WERI-Rb-1 (cell line): ENCODE measurements around the gene ECI2.
"Not testable (repeated sequence)": the region's sequence is repeated elsewhere in the genome, so short reads cannot be mapped to it uniquely, and the experiment has no call there.

ENCODE experiments used
- DNase-seq: peaks from one replicate; pipeline ENCODE4 v3.0.0-alpha.2; 2020
- H3K27ac ChIP-seq: fragments of 250-450 bp; sonication (Bioruptor Pico); 2 replicates; pipeline ENCODE4 v1.5.1; 2020; ENCODE audit warnings: mild to moderate bottlenecking, moderate library complexity
- H3K27me3 ChIP-seq: fragments of 250-450 bp; sonication (Bioruptor Pico); 2 replicates; pipeline ENCODE4 v1.5.1; 2021; ENCODE audit warnings: mild to moderate bottlenecking, low read depth, moderate library complexity; ENCODE audit not compliant: insufficient read depth, severe bottlenecking
- H3K36me3 ChIP-seq: fragments of 250-450 bp; sonication (Bioruptor Pico); 2 replicates; pipeline ENCODE4 v1.5.1; 2020; ENCODE audit warnings: mild to moderate bottlenecking, moderate library complexity
- H3K4me3 ChIP-seq: 2 replicates; pipeline ENCODE4 v1.5.1; 2011; ENCODE audit warnings: low read depth, mild to moderate bottlenecking, control low read depth, low read length
- H3K9me3 ChIP-seq: fragments of 250-450 bp; sonication (Bioruptor Pico); 2 replicates; pipeline ENCODE4 v1.5.1; 2021; ENCODE audit warnings: mild to moderate bottlenecking, moderate library complexity; ENCODE audit not compliant: severe bottlenecking
- TF ChIP-seq, protein P1 (sequence below): IDR thresholded peaks from 2 replicates; pipeline ENCODE4 v1.5.1; 2011; ENCODE audit warnings: low read depth, mild to moderate bottlenecking, control low read depth, inconsistent platforms, low read length

The ECI2 gene

GRCh38 chr6:4114123-4114522, 21.3 kb downstream of the ECI2 start:
- no peak overlapping the region for H3K4me3 ChIP-seq
- TF ChIP-seq, protein P1, sequence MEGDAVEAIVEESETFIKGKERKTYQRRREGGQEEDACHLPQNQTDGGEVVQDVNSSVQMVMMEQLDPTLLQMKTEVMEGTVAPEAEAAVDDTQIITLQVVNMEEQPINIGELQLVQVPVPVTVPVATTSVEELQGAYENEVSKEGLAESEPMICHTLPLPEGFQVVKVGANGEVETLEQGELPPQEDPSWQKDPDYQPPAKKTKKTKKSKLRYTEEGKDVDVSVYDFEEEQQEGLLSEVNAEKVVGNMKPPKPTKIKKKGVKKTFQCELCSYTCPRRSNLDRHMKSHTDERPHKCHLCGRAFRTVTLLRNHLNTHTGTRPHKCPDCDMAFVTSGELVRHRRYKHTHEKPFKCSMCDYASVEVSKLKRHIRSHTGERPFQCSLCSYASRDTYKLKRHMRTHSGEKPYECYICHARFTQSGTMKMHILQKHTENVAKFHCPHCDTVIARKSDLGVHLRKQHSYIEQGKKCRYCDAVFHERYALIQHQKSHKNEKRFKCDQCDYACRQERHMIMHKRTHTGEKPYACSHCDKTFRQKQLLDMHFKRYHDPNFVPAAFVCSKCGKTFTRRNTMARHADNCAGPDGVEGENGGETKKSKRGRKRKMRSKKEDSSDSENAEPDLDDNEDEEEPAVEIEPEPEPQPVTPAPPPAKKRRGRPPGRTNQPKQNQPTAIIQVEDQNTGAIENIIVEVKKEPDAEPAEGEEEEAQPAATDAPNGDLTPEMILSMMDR: no peak
- DNase-seq: no peak

DNA sequence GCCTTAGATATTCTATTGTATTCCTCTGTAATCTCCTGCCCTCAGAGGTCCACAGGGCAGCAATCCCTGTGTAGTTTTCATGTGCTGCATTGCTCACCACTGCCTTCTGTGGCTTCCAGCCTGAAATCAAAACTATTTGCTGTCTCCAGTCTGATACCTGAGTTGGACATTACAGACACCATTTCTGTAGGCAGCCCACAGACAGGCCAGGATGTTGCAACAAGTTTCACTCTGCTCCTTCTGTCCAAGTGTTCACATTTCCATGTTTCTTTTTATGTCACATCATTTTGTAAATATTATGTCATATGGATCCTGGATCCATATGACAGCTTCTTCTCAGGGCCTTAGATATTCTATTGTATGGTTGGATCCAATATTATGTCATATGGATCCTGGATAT, 21.7 kb downstream of the ECI2 start:
- peaks cover 32% of the 10 kb centered on the region for H3K36me3 ChIP-seq
- no peak for DNase-seq
- no peaks in the 10 kb centered on the region for H3K27me3 ChIP-seq
- TF ChIP-seq, protein P1: no peak
- H3K4me3 ChIP-seq: no peak overlapping the region
- no peak overlapping the region for H3K27ac ChIP-seq
- peaks cover 3% of the 10 kb centered on the region for H3K9me3 ChIP-seq

More at GRCh38 chr6:4114123-4114522, 21.3 kb downstream of the ECI2 start:
- H3K36me3 ChIP-seq: peaks cover 36% of the 10 kb centered on the region
- no peak overlapping the region for H3K27ac ChIP-seq
- H3K27me3 ChIP-seq: no peaks in the 10 kb centered on the region
- peaks cover 3% of the 10 kb centered on the region for H3K9me3 ChIP-seq

DNA sequence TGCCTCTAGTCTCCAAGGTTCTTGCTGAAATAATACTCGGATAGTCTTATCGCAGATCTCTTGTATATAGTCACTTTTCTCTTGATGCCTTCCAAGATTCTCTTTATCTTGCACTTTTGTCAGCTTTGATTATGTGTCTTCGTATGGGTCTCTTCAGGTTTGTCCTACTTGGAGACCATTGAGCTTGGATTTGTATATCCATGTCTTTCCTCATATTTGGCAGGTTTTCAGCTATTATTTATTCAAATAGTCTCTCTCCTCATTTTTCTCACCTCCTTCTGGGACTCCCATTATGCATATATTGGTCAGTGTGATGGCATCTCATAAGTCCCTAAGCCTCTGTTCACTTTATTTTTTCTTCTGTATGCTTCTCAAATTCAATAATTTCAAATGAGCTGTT, 23.0 kb downstream of the ECI2 start:
- Histone ChIP-seq H3K27me3 (no peaks in the 10 kb centered on the region), H3K36me3 (peaks cover 23% of the 10 kb centered on the region), H3K9me3 (peaks cover 3% of the 10 kb centered on the region), H3K27ac (no peak overlapping the region), H3K4me3 (no peak overlapping the region)
- TF ChIP-seq, protein P1: no peak
- DNase-seq: no peak

DNA sequence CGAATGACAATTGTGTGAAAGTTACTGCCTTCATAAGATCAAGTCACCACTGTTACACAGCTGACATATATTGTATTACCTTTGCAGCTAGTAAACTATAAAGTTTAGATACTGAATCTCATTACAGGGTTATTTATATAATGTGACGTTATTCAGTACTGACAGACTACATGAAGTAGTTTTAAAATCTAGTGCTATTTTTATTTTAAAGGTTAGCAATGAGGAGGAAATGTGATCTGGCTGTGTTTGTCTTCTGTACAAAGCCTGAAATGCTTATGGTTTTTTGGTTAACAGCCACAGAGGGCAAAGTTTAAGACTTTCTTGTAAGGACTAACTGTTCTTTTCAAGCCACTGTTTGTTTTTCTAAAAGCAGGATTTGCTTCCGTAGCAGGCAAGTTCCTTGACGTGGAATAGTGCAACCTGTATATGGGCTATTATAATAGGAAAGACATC, 26.0 kb downstream of the ECI2 start:
- H3K9me3 ChIP-seq, H3K27ac ChIP-seq, DNase-seq, H3K27me3 ChIP-seq, H3K36me3 ChIP-seq, H3K4me3 ChIP-seq: not testable (repeated sequence)

GRCh38 chr6:4108561-4109093, 26.7 kb downstream of the ECI2 start:
- TF ChIP-seq, protein P1: no peak
- Histone ChIP-seq H3K27me3 (no peaks in the 10 kb centered on the region), H3K27ac (no peak overlapping the region), H3K9me3 (peaks cover 7% of the 10 kb centered on the region), H3K4me3 (no peak overlapping the region), H3K36me3 (no peaks in the 10 kb centered on the region)
- DNase-seq: no peak

- H3K27me3 ChIP-seq: no peaks in the 10 kb centered on the region
- H3K4me3 ChIP-seq: no peak overlapping the region
- TF ChIP-seq, protein P1: no peak
- no peak overlapping the region for H3K27ac ChIP-seq
- DNase-seq: no peak
- no peaks in the 10 kb centered on the region for H3K36me3 ChIP-seq
- H3K9me3 ChIP-seq: peaks cover 7% of the 10 kb centered on the region
These were observed 27.5 kb downstream of the ECI2 start for GRCh38 chr6:4107873-4108272.
